H1 (cell line): ENCODE results near the gene SMC6. TPM values are rescaled to one million over a fixed set of nuclear protein-coding genes. Genes with fewer than 3 reads are reported as not detected.

Experiments used
- CTCF ChIA-PET: fragments of 300-600 bp; sonication (Branson Sonifier 250); formaldehyde crosslinking; loops from one replicate; lab custom pipeline; 2021; ENCODE audit not compliant: partially characterized antibody; lab: Charles Lee
- POLR2A ChIA-PET: fragments of 300-600 bp; sonication (Branson Sonifier 250); formaldehyde crosslinking; loops from one replicate; lab custom pipeline; 2021; ENCODE audit warnings: inconsistent platforms; ENCODE audit not compliant: partially characterized antibody; lab: Charles Lee
- DNase-seq, 2 experiments: peaks; one replicate each; pipeline versions ENCODE4 v3.0.0 to v3.0.0-alpha.2; 2010 to 2022; ENCODE audit warnings: low spot score in 2 of 2, low read depth in 1 of 2, mixed read lengths in 1 of 2
- FAIRE-seq: peaks from 2 replicates; lab custom pipeline; 2011; peaks lifted over from hg19 to GRCh38; lab: Jason Lieb, UNC
- H2AFZ ChIP-seq: 2 replicates; pipeline ENCODE4 v1.8.1; 2012; ENCODE audit warnings: low read length, inconsistent platforms
- H2AK5ac ChIP-seq: 2 replicates; pipeline ENCODE4 v1.6.1; 2013; ENCODE audit warnings: low read depth, low read length
- H2BK120ac ChIP-seq: replicated peaks from 2 replicates; pipeline ENCODE3; 2013; ENCODE audit warnings: low read depth, low read length, inconsistent platforms
- H2BK12ac ChIP-seq: 2 replicates; pipeline ENCODE4 v1.6.1; 2013; ENCODE audit warnings: low read depth, low read length
- H2BK15ac ChIP-seq: 2 replicates; pipeline ENCODE4 v1.6.1; 2013; ENCODE audit warnings: low read length
- H2BK20ac ChIP-seq: 2 replicates; pipeline ENCODE4 v1.6.1; 2013; ENCODE audit warnings: low read length
- H2BK5ac ChIP-seq: 2 replicates; pipeline ENCODE4 v1.6.1; 2013; ENCODE audit warnings: low read depth, low read length
- H3K14ac ChIP-seq: 2 replicates; pipeline ENCODE4 v1.6.1; 2013; ENCODE audit warnings: inconsistent platforms; ENCODE audit not compliant: insufficient read length
- H3K18ac ChIP-seq: 2 replicates; pipeline ENCODE4 v1.6.1; 2013; ENCODE audit warnings: low read length; ENCODE audit errors: extremely low read depth
- H3K23ac ChIP-seq: 2 replicates; pipeline ENCODE4 v1.6.1; 2013; ENCODE audit warnings: inconsistent platforms; ENCODE audit not compliant: insufficient read length
- H3K23me2 ChIP-seq: 2 replicates; pipeline ENCODE4 v1.6.1; 2013; ENCODE audit warnings: low read depth, low read length
- H3K27ac ChIP-seq: 2 replicates; pipeline ENCODE4 v1.6.1; 2011; ENCODE audit warnings: low read depth, low read length, inconsistent platforms
- H3K27me3 ChIP-seq, 4 experiments: replicated peaks in 1 of 4; 1 replicate in 1 of 4; 2 replicates in 3 of 4; pipeline versions ENCODE4 v1.6.1 to v1.8.1; 2011 to 2013; ENCODE audit warnings: low read length in 3 of 4, mild to moderate bottlenecking in 3 of 4, inconsistent platforms in 2 of 4, mixed read lengths in 2 of 4, moderate library complexity in 1 of 4; ENCODE audit not compliant: control insufficient read depth in 3 of 4, insufficient read depth in 3 of 4; ENCODE audit errors: extremely low read depth in 1 of 4
- H3K36me3 ChIP-seq, 4 experiments: 2 replicates each; pipeline versions ENCODE4 v1.6.1 to v1.8.1; 2011 to 2013; ENCODE audit warnings: mild to moderate bottlenecking in 4 of 4, low read length in 3 of 4, moderate library complexity in 2 of 4, control low read depth in 1 of 4, inconsistent platforms in 1 of 4; ENCODE audit not compliant: insufficient read depth in 4 of 4, control insufficient read depth in 2 of 4
- H3K4ac ChIP-seq: replicated peaks from 2 replicates; pipeline ENCODE3; 2013; ENCODE audit warnings: low read length, low read depth, mixed read lengths, inconsistent platforms; ENCODE audit not compliant: insufficient read length
- H3K4me1 ChIP-seq, 4 experiments: replicated peaks in 1 of 4; 1 replicate in 1 of 4; 2 replicates in 3 of 4; pipeline versions ENCODE4 v1.6.1 to v1.8.1; 2011 to 2013; ENCODE audit warnings: low read length in 3 of 4, inconsistent platforms in 2 of 4, mixed read lengths in 1 of 4; ENCODE audit not compliant: insufficient read depth in 4 of 4, control insufficient read depth in 3 of 4
- H3K4me2 ChIP-seq, 2 experiments: 2 replicates each; pipeline versions ENCODE4 v1.6.1 to v1.8.1; 2011 to 2013; ENCODE audit warnings: low read depth in 2 of 2, low read length in 2 of 2, control low read depth in 1 of 2, inconsistent platforms in 1 of 2, mild to moderate bottlenecking in 1 of 2; ENCODE audit not compliant: insufficient read depth in 1 of 2
- H3K4me3 ChIP-seq, 4 experiments: fragments of 200-600, 300-600 bp in 1 of 4; sonication (generic), shearing (Covaris generic), sonication (Bioruptor Twin) in 1 of 4; 2 replicates each; pipeline versions ENCODE4 v1.5.1 to v1.8.1; 2011 to 2016; ENCODE audit warnings: low read length in 4 of 4, low read depth in 3 of 4, control low read depth in 2 of 4, inconsistent platforms in 2 of 4, mild to moderate bottlenecking in 2 of 4, mixed read lengths in 1 of 4, moderate library complexity in 1 of 4; ENCODE audit not compliant: insufficient read depth in 2 of 4; ENCODE audit errors: extremely low read depth in 1 of 4
- H3K56ac ChIP-seq: replicated peaks from 2 replicates; pipeline ENCODE3; 2013; ENCODE audit warnings: low read depth, mild to moderate bottlenecking, mixed read lengths, low read length, inconsistent platforms; ENCODE audit not compliant: insufficient read length
- H3K79me1 ChIP-seq: 2 replicates; pipeline ENCODE4 v1.6.1; 2013; ENCODE audit warnings: low read depth, low read length, control low read depth
- H3K79me2 ChIP-seq, 2 experiments: 2 replicates each; pipeline versions ENCODE4 v1.6.1 to v1.8.1; 2012 to 2013; ENCODE audit warnings: low read length in 2 of 2, mild to moderate bottlenecking in 2 of 2, inconsistent platforms in 1 of 2; ENCODE audit not compliant: insufficient read depth in 2 of 2, control insufficient read depth in 1 of 2
- H3K9ac ChIP-seq, 4 experiments: replicated peaks in 1 of 4; 1 replicate in 1 of 4; 2 replicates in 3 of 4; pipeline versions ENCODE4 v1.6.1 to v1.8.1; 2011 to 2013; ENCODE audit warnings: low read depth in 3 of 4, low read length in 3 of 4, control low read depth in 2 of 4, mild to moderate bottlenecking in 2 of 4, moderate library complexity in 2 of 4, inconsistent platforms in 1 of 4; ENCODE audit errors: extremely low read depth in 1 of 4
- H3K9me3 ChIP-seq, 2 experiments: 2 replicates each; pipeline versions ENCODE4 v1.6.1 to v1.8.1; 2012 to 2013; ENCODE audit warnings: mild to moderate bottlenecking in 2 of 2, moderate library complexity in 2 of 2, control low read depth in 1 of 2, inconsistent platforms in 1 of 2, low read depth in 1 of 2, low read length in 1 of 2, mixed read lengths in 1 of 2; ENCODE audit not compliant: insufficient read depth in 2 of 2
- H4K20me1 ChIP-seq, 2 experiments: replicated peaks in 1 of 2; 2 replicates each; pipeline versions ENCODE3 to v1.8.1; 2011 to 2013; ENCODE audit warnings: inconsistent platforms in 2 of 2, low read length in 2 of 2, mild to moderate bottlenecking in 1 of 2; ENCODE audit not compliant: insufficient read depth in 2 of 2, control insufficient read depth in 1 of 2
- H4K5ac ChIP-seq: 2 replicates; pipeline ENCODE4 v1.6.1; 2013; ENCODE audit warnings: low read length, low read depth, mixed read lengths, inconsistent platforms; ENCODE audit not compliant: insufficient read length
- H4K8ac ChIP-seq: 2 replicates; pipeline ENCODE4 v1.8.0; 2013; ENCODE audit warnings: mild to moderate bottlenecking, moderate library complexity, low read length, inconsistent platforms; ENCODE audit not compliant: insufficient read depth; ENCODE audit errors: extremely low read depth
- H4K91ac ChIP-seq: replicated peaks from 2 replicates; pipeline ENCODE3; 2013; ENCODE audit warnings: low read length, mixed read lengths, inconsistent platforms; ENCODE audit not compliant: insufficient read length
- CBX8 ChIP-seq: fragments of 300-800, 300-1000 bp; sonication (generic); IDR thresholded peaks from 2 replicates; pipeline ENCODE4 v1.7.1; 2016; ENCODE audit warnings: low read depth, low read length, borderline replicate concordance
- CTBP2 ChIP-seq: IDR thresholded peaks from 2 replicates; pipeline ENCODE4 v1.7.0; 2011; ENCODE audit warnings: borderline replicate concordance, mild to moderate bottlenecking, moderate library complexity, mixed read lengths, low read length; ENCODE audit not compliant: insufficient read depth, insufficient read length
- CTCF ChIP-seq, 3 experiments: IDR thresholded peaks; 1 replicate in 2 of 3; 2 replicates in 1 of 3; pipeline versions ENCODE4 v1.5.1 to v1.6.1; 2011; ENCODE audit warnings: low read length in 3 of 3, mild to moderate bottlenecking in 3 of 3, inconsistent platforms in 2 of 3, low read depth in 1 of 3, moderate library complexity in 1 of 3; ENCODE audit not compliant: insufficient read depth in 1 of 3; ENCODE audit errors: control extremely low read depth in 1 of 3
- EP300 ChIP-seq, 2 experiments: IDR thresholded peaks; 1 replicate in 1 of 2; 2 replicates in 1 of 2; pipeline ENCODE4 v1.6.1; 2011 to 2012; ENCODE audit warnings: low read depth in 2 of 2, low read length in 2 of 2, mild to moderate bottlenecking in 2 of 2, borderline replicate concordance in 1 of 2, inconsistent platforms in 1 of 2, moderate library complexity in 1 of 2
- HDAC2 ChIP-seq, 2 experiments: fragments of 300-600 bp in 1 of 2; sonication (generic) in 1 of 2; IDR thresholded peaks; 2 replicates each; pipeline ENCODE4 v1.6.1; 2011 to 2012; ENCODE audit warnings: low read depth in 2 of 2, low read length in 2 of 2, mild to moderate bottlenecking in 2 of 2, moderate library complexity in 2 of 2, borderline replicate concordance in 1 of 2, inconsistent platforms in 1 of 2
- KDM4A ChIP-seq: IDR thresholded peaks from one replicate; pipeline ENCODE4 v1.7.1; 2012; ENCODE audit warnings: low read depth, mild to moderate bottlenecking, moderate library complexity, low read length, inconsistent platforms; ENCODE audit not compliant: severe bottlenecking
- NANOG ChIP-seq: IDR thresholded peaks from 2 replicates; pipeline ENCODE4 v1.6.1; 2011; ENCODE audit warnings: low read length, low read depth, mild to moderate bottlenecking, inconsistent platforms; ENCODE audit not compliant: insufficient read depth, poor library complexity, severe bottlenecking
- TCF12 ChIP-seq: IDR thresholded peaks from 2 replicates; pipeline ENCODE4 v1.6.1; 2011; ENCODE audit warnings: low read depth, mild to moderate bottlenecking, low read length
- TEAD4 ChIP-seq: IDR thresholded peaks from 2 replicates; pipeline ENCODE4 v1.6.1; 2012; ENCODE audit warnings: low read depth, low read length, inconsistent platforms, mixed read lengths
- YY1 ChIP-seq: IDR thresholded peaks from 2 replicates; pipeline ENCODE4 v1.6.1; 2011; ENCODE audit warnings: low read depth, mild to moderate bottlenecking, low read length
- WGBS, 2 experiments: shearing (Covaris generic) in 1 of 2; methylation state at CpG; one replicate each; pipeline versions ENCODE4 v1.1.6 to v1.1.7; 2013 to 2015; ENCODE audit warnings: low lambda C conversion rate in 2 of 2, mixed read lengths in 2 of 2, inconsistent platforms in 1 of 2, low coverage in 1 of 2, missing lambda C conversion rate in 1 of 2; ENCODE audit not compliant: insufficient replicate concordance in 2 of 2, insufficient coverage in 1 of 2, insufficient read length in 1 of 2; ENCODE audit errors: extremely low coverage in 1 of 2, missing lambda C conversion rate in 1 of 2; 5-methylcytosine and 5-hydroxymethylcytosine counted together
- polyA plus RNA-seq, 7 experiments: library from polyadenylated mRNA; depleted of rRNA in 3 of 7; stranded (reverse) in 5 of 7; unstranded in 2 of 7; fragments of >200 nt in 5 of 7; fragments of 200-250 nt in 2 of 7; gene quantifications; 1 replicate in 5 of 7; 2 replicates in 1 of 7; 4 replicates in 1 of 7; pipeline versions ENCODE4 v1.2.1 to v1.2.3, GENCODE V29; 2011 to 2013; ENCODE audit warnings: missing spikeins in 2 of 7, mixed read lengths in 2 of 7
- total RNA-seq: library from RNA; stranded (reverse); fragmentation: NEBNext Ultra II Directional; extraction: Animal tissue kit (Norgen Biotek cat#: 25700); gene quantifications from 2 replicates; pipeline ENCODE4 v1.2.1, GENCODE V29; 2021

The SMC6 gene
- total and polyA plus RNA-seq, 2 of the 8 experiments (the other 6 are each of a cell fraction or from before 2014, with no cell fraction given) = 9.7 to 49.5 TPM

GRCh38 chr2:17736989-17737388 lies 16.6 kb downstream of the SMC6 start:
- H3K9ac ChIP-seq = no peak overlapping the region
- H3K79me1 ChIP-seq = peaks cover 2% of the 10 kb centered on the region; the same call in 1 of the 2 replicates
- no peak overlapping the region for H2AFZ ChIP-seq
- no peak overlapping the region for H3K27ac ChIP-seq
- 91% methylated on average over 1 of the region's 1 CpG; no CpG with 5 or more reads in 1 of the 2 experiments for WGBS, 2 experiments
- H4K20me1 ChIP-seq = no peaks in the 10 kb centered on the region
- no peak overlapping the region for H2AK5ac ChIP-seq
- peaks cover 8 to 77% (median 34%) of the 10 kb centered on the region in 4 experiments for H3K36me3 ChIP-seq
- H3K56ac ChIP-seq = no peak overlapping the region
- no peak overlapping the region for H3K23ac ChIP-seq
- no peak overlapping the region for H3K4ac ChIP-seq
- H3K18ac ChIP-seq = no peak overlapping the region
- no peak overlapping the region for H4K91ac ChIP-seq
- no peaks in the 10 kb centered on the region for H3K9me3 ChIP-seq
- no peak overlapping the region for H3K4me2 ChIP-seq
- no peaks in the 10 kb centered on the region; the same call in 1 of the 2 replicates for H3K23me2 ChIP-seq
- H3K14ac ChIP-seq = no peak overlapping the region
- ChIA-PET POLR2A (no interaction called here), CTCF (interaction anchor here (0.7 to 1.4 kb wide), 3 partner anchors 17 to 24 kb away, joined by 3 to 4 read pairs (median 3); no protein-coding TSS in a partner anchor)
- H3K27me3 ChIP-seq = no peaks in the 10 kb centered on the region
- H2BK5ac ChIP-seq = no peak overlapping the region
- FAIRE-seq (no peak), DNase-seq (no peak)
- H3K79me2 ChIP-seq = peaks cover 0 to 3% of the 10 kb centered on the region in 2 experiments; a peak in 1 of 4 replicates
- no peak overlapping the region for H3K4me3 ChIP-seq
- no peak overlapping the region for H2BK15ac ChIP-seq
- H4K8ac ChIP-seq = no peak overlapping the region
- H4K5ac ChIP-seq = no peak overlapping the region
- no peak overlapping the region for H2BK20ac ChIP-seq
- H3K4me1 ChIP-seq = no peaks in the 10 kb centered on the region
- H2BK12ac ChIP-seq = no peak overlapping the region
- H2BK120ac ChIP-seq = no peak overlapping the region
- no peak for TF ChIP-seq YY1
- no peak for TF ChIP-seq CBX8
- no peak for TF ChIP-seq CTCF (IDR thresholded peaks at IDR 0.05; ENCODE audit: control extremely low read depth in 1 of 3, insufficient read depth in 1 of 3, low read depth in 1 of 3, low read length in 3 of 3)
- no peak for TF ChIP-seq HDAC2 (IDR thresholded peaks at IDR 0.05; ENCODE audit: borderline replicate concordance in 1 of 2, low read depth in 2 of 2, low read length in 2 of 2)
- no peak for TF ChIP-seq TCF12
- TF ChIP-seq TEAD4 = no peak
- TF ChIP-seq CTBP2 = no peak
- TF ChIP-seq NANOG = no peak
- TF ChIP-seq EP300 (IDR thresholded peaks at IDR 0.05; ENCODE audit: borderline replicate concordance in 1 of 2, low read depth in 2 of 2, low read length in 2 of 2) = no peak
- TF ChIP-seq KDM4A = no peak
